ENCODE data around the gene CHPF.

CHPF gene

DNA sequence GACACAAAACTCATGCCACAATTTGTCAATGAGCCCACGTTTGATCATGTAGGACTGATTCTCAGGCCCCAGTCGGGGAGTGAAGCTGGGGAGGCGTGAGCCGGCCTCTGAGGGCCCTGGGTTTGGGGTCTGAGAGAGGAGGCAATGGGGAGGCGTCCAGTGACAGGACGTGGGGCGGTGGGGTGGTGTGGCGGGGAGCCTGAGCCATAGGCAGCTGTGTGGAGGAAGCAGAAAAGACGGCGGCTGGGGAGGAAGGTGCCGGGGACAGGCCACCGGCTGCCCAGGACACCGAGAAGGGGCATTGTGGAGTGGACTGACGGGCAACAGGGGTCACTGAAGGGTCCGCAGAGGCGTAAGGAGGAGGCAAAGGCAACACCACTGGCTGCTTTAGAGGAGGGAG lies 7.2 kb downstream of the CHPF start:
- no peak overlapping the region for H3K4me3 ChIP-seq
- H3K27me3 ChIP-seq = no peaks in the 10 kb centered on the region
- no peak overlapping the region for H3K27ac ChIP-seq
- peaks cover 21% of the 10 kb centered on the region for H4K20me1 ChIP-seq
- no peak overlapping the region for H3K9ac ChIP-seq
- no peak for TF ChIP-seq Cebpa-rat (IDR thresholded peaks at IDR 0.05)
- H3K36me3 ChIP-seq = peaks cover 23% of the 10 kb centered on the region
- peaks cover 28% of the 10 kb centered on the region for H3K4me1 ChIP-seq
- no peaks in the 10 kb centered on the region for H3K9me3 ChIP-seq
- no peak overlapping the region for H3K4me2 ChIP-seq

DNA sequence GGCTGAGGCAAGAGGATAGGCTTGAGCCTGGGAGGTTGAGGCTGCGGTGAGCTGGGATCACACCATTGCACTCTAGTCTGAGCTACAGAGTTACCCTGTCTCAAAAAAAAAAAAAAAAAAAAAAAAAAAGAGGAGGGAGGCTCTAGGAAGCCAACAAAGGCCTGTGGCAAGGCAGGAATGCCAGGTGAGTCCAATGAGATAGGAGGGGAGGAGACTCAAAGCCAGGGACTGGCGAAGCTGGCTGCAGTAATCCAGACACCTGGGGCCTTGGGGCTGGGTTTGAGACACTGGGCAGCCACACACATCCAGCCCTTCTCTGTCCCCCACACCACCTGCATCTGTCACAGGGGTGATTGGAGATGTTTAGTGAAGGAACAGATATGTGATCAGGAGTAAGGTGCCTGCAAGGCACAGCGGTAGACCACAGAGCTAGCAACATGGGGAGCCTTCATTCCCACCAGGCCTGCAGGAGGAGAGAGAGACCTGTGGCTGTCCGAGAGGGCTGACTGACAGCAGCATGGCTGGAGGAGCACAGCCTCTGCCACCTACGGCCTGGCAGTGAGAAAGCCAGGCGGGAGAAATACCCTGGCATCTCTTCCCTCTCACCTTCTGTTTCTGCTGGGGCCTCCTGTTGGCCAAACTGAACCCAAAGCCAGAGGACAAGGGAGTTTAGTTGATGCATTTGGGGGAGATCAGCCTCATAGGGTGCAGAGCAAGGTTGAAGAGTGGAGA lies 9.5 kb downstream of the CHPF start:
- Histone ChIP-seq H3K4me3 (no peak overlapping the region), H3K27ac (no peak overlapping the region), H3K9ac (no peak overlapping the region), H3K4me2 (no peak overlapping the region), H3K9me3 (no peaks in the 10 kb centered on the region), H3K27me3 (peaks cover 9% of the 10 kb centered on the region), H3K4me1 (peaks cover 28% of the 10 kb centered on the region), H4K20me1 (peaks cover 4% of the 10 kb centered on the region; the same call in 1 of the 2 replicates), H3K36me3 (peaks cover 4% of the 10 kb centered on the region)
- no peak for TF ChIP-seq Cebpa-rat (IDR thresholded peaks at IDR 0.05)

DNA sequence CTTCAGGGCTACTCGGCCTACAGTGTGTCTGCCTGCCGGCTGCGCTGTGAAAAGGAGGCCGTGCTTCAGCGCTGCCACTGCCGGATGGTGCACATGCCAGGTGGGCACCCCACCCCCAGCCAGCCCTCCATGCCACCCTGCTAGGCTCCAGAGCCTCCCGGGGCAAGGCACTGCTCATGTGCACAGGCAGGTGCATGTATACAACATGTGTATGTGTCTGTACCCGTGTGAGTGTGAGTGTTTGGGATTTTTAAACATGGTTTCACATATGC lies 11.3 kb downstream of the CHPF start:
- peaks cover 27% of the 10 kb centered on the region for H3K27me3 ChIP-seq

GRCh38 chr2:219531639-219532377 lies 11.8 kb downstream of the CHPF start:
- no peaks in the 10 kb centered on the region for H3K36me3 ChIP-seq
- no peak overlapping the region for H3K4me3 ChIP-seq
- H3K4me1 ChIP-seq = peaks cover 6% of the 10 kb centered on the region
- no peak overlapping the region for H3K27ac ChIP-seq
- TF ChIP-seq Cebpa-rat (IDR thresholded peaks at IDR 0.05) = no peak
- no peak overlapping the region for H3K4me2 ChIP-seq
- H3K27me3 ChIP-seq = peaks cover 32% of the 10 kb centered on the region
- no peaks in the 10 kb centered on the region for H3K9me3 ChIP-seq
- no peak overlapping the region for H3K9ac ChIP-seq
- no peaks in the 10 kb centered on the region for H4K20me1 ChIP-seq

More for the DNA sequence above, 11.3 kb downstream of the CHPF start:
- Histone ChIP-seq H3K9ac (no peak overlapping the region), H4K20me1 (no peaks in the 10 kb centered on the region), H3K9me3 (no peaks in the 10 kb centered on the region), H3K27ac (no peak overlapping the region), H3K4me3 (no peak overlapping the region), H3K4me2 (no peak overlapping the region), H3K36me3 (no peaks in the 10 kb centered on the region), H3K4me1 (peaks cover 11% of the 10 kb centered on the region)
- no peak for TF ChIP-seq Cebpa-rat (IDR thresholded peaks at IDR 0.05)

- peaks cover 6% of the 10 kb centered on the region for H3K4me1 ChIP-seq
- peak overlapping the region; percentile 69 for H3K4me2 ChIP-seq
- H3K4me3 ChIP-seq = no peak overlapping the region
- no peaks in the 10 kb centered on the region for H3K9me3 ChIP-seq
- no peaks in the 10 kb centered on the region for H3K36me3 ChIP-seq
- no peak for TF ChIP-seq Cebpa-rat (IDR thresholded peaks at IDR 0.05)
- no peak overlapping the region for H3K27ac ChIP-seq
- H4K20me1 ChIP-seq = no peaks in the 10 kb centered on the region
- H3K27me3 ChIP-seq = peaks cover 47% of the 10 kb centered on the region
- no peak overlapping the region for H3K9ac ChIP-seq
Observed at GRCh38 chr2:219530048-219530963, 13.3 kb downstream of the CHPF start.

DNA sequence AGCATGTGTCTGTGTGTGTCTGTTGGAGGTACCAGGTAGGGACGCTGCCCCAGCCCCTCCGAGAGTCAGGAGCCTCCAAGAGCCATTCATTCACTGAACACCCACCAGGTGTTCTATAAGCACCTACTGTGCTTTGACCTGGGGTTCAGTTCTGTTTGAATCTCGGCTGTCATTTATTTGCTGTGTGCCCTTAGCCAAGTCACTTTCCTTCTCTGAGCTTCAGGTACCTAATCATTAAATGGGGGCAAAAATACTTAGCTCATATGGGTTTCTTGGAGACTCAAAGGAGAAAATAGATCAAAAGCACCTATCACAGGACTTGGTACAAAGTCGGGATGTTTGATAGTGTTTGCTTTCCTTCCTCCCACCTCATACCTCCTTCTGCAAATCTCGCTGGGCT lies 16.1 kb downstream of the CHPF start:
- Histone ChIP-seq H3K9me3 (no peaks in the 10 kb centered on the region), H3K4me1 (peaks cover 22% of the 10 kb centered on the region), H3K4me3 (no peak overlapping the region), H3K9ac (no peak overlapping the region), H3K4me2 (0 out of 2 replicates have a peak overlapping the region, but pooled peaks have one; percentile 2), H3K27ac (no peak overlapping the region), H3K36me3 (no peaks in the 10 kb centered on the region), H3K27me3 (peaks cover 75% of the 10 kb centered on the region), H4K20me1 (no peaks in the 10 kb centered on the region)
- no peak for TF ChIP-seq Cebpa-rat (IDR thresholded peaks at IDR 0.05)

GRCh38 chr2:219527076-219527394 lies 16.6 kb downstream of the CHPF start:
- Histone ChIP-seq H3K9me3 (no peaks in the 10 kb centered on the region), H3K27me3 (peaks cover 80% of the 10 kb centered on the region), H3K4me3 (no peak overlapping the region), H4K20me1 (no peaks in the 10 kb centered on the region), H3K36me3 (no peaks in the 10 kb centered on the region), H3K4me2 (no peak overlapping the region), H3K27ac (no peak overlapping the region), H3K9ac (no peak overlapping the region), H3K4me1 (peaks cover 25% of the 10 kb centered on the region)
- no peak for TF ChIP-seq Cebpa-rat (IDR thresholded peaks at IDR 0.05)

DNA sequence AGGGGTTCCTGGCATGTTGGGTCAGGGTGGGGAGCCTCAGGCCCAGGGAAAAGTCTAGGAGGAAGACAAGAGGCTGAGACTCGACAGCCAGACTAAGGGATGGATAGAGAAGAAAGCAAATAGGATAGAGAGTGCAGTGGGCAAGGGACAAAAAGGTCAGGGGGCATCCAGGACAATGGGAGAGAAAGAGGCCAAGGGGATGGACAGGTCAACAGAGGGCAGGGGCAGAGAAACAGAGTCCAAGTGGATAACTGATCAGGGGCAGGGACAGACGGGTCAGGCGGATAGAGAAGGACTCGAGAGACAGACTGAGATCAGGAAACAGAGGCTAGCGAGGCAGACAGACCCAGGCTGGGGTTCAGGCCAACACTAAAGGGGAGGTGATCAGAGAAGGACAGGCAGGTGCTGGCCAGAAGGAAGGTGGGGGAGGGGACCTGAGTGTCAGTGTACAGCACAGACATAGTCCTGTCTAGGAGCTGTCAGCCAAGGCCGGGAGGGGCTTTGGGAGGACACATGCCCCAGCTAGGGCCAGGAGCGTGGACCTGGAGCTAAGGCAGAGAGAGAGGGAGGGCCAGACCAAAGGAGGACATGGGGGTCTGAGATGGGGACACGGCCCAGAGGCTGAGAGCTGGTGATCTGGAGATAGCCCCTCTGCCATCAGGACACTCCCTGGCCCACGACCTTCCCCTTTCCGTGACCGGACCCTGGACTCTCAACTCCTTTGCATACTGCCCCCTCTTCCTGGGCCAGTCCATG lies 17.1 kb downstream of the CHPF start:
- no peak for TF ChIP-seq Cebpa-rat (IDR thresholded peaks at IDR 0.05)
- Histone ChIP-seq H3K4me3 (no peak overlapping the region), H3K4me2 (no peak overlapping the region), H3K9me3 (no peaks in the 10 kb centered on the region), H4K20me1 (no peaks in the 10 kb centered on the region; the same call in 1 of the 2 replicates), H3K4me1 (peaks cover 30% of the 10 kb centered on the region), H3K27ac (no peak overlapping the region), H3K27me3 (peaks cover 85% of the 10 kb centered on the region), H3K36me3 (no peaks in the 10 kb centered on the region), H3K9ac (no peak overlapping the region)

DNA sequence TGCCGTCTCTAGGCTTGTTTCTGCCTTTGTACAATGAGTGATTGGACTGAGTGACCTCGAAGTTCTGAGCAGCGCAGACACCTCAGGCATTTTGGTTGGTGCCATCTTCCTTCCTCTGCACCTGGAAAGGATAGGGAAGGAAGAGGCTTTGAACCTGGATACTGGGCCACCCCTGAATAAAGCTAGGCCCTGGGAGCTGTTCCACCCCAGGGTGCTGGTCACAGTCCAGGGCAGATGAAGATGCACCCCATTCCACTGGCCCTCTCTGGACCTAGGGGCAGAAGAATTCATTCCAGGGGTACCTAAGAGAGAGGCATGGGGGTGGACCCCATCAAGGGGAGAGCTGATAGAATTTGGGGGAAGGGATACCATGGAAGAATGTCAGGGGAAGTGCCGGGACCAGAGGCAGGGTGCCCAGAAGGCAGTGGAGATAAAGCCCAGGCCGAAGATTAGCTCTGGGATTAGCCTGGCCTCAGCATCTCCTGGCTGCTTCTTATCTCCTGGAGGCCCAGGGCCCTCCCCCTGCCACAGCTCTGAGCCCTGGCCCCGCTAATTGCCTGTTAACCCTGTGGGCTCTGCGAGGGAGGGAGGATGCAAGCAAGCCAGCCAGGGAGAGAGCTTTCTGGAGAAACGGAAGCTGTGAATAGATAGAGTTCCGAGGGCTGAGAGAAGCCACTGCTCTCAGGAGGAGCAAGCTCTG lies 17.9 kb downstream of the CHPF start:
- Histone ChIP-seq H3K9ac (no peak overlapping the region), H3K36me3 (no peaks in the 10 kb centered on the region), H3K4me2 (no peak overlapping the region), H3K27me3 (peaks cover 91% of the 10 kb centered on the region), H3K4me3 (no peak overlapping the region), H4K20me1 (no peaks in the 10 kb centered on the region; the same call in 1 of the 2 replicates), H3K27ac (no peak overlapping the region), H3K9me3 (no peaks in the 10 kb centered on the region), H3K4me1 (peaks cover 38% of the 10 kb centered on the region)
- no peak for TF ChIP-seq Cebpa-rat (IDR thresholded peaks at IDR 0.05)
